Loucy (cell line): ENCODE measurements around the gene PCED1B.

Source experiments
- EZH2phosphoT487 ChIP-seq: fragments of 200-600 bp; IDR thresholded peaks from 2 replicates; pipeline ENCODE4 v1.6.1; 2018; ENCODE audit warnings: antibody characterized with exemption, mild to moderate bottlenecking, moderate library complexity, borderline replicate concordance
- TF ChIP-seq, protein P1 (sequence below): fragments of 200-600 bp; sonication (generic); conservative IDR thresholded peaks from 2 replicates; pipeline ENCODE4 v1.5.1; 2014; ENCODE audit warnings: mild to moderate bottlenecking, antibody characterized with exemption, low read length

DNA sequence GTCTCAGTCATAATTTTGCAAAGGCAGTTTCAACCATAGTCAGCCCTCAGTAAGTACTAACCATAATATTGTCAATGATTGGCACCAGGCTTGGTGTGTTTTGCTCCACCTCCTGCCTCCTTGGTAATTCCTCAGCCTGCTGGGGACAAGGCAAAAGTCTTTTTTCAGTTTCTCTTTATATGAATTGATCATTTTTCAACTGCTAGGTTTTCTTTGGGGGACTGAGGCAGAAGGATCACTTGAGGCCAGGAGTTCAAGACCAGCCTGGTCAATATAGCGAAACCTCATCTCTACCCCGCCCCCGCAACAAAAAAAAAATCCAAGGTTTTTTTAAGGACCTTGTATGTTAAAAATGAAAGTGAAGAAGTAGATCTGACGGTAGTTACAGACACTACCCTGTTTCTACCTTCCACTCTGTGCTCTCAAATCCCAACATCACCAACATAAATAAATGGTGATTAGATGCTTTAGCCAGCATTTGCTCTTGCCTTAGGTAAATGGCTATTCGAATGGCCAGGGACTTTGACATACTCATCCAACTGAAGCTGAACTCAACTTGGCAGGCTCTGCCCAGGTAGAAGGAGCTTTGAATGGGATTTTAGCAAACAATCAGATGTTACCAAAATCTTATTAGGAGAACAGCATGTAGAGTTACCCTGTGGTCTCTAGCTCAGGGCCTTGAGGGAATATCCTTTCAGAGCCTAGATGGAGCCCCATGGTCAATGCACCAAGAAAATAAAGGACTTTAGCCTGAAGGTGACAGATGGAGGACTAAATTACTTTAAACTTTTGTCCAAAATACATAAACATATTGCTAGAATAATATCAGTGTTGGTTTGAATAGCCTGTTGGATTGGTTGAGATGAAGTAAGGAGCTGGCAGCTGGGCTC lies 127.3 kb downstream of the PCED1B start:
- TF ChIP-seq, protein P1, sequence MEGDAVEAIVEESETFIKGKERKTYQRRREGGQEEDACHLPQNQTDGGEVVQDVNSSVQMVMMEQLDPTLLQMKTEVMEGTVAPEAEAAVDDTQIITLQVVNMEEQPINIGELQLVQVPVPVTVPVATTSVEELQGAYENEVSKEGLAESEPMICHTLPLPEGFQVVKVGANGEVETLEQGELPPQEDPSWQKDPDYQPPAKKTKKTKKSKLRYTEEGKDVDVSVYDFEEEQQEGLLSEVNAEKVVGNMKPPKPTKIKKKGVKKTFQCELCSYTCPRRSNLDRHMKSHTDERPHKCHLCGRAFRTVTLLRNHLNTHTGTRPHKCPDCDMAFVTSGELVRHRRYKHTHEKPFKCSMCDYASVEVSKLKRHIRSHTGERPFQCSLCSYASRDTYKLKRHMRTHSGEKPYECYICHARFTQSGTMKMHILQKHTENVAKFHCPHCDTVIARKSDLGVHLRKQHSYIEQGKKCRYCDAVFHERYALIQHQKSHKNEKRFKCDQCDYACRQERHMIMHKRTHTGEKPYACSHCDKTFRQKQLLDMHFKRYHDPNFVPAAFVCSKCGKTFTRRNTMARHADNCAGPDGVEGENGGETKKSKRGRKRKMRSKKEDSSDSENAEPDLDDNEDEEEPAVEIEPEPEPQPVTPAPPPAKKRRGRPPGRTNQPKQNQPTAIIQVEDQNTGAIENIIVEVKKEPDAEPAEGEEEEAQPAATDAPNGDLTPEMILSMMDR = no peak
- TF ChIP-seq EZH2phosphoT487 = no peak
